ENCODE data around the gene SLC17A9.

DNA sequence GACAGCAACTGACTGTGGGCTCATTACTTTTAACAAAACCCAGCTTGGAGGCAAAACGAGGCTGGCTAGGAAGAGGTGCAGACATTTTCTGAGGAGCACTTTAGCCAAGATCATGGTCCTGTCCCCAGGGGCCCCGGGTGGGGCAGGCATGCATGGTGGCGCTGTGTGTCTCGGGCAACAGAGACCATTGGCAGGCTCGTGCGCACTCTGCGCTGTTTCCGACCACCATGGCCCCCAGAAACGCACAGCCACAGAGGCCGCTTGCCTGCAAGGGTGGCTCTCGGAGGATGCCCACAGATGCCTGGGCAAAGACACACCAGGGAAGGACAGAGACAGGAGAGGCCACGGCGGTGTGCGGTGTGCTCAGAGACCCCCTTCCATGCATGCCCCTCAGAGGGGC lies 47.5 kb downstream of the SLC17A9 start:
- TF ChIP-seq, protein P1, sequence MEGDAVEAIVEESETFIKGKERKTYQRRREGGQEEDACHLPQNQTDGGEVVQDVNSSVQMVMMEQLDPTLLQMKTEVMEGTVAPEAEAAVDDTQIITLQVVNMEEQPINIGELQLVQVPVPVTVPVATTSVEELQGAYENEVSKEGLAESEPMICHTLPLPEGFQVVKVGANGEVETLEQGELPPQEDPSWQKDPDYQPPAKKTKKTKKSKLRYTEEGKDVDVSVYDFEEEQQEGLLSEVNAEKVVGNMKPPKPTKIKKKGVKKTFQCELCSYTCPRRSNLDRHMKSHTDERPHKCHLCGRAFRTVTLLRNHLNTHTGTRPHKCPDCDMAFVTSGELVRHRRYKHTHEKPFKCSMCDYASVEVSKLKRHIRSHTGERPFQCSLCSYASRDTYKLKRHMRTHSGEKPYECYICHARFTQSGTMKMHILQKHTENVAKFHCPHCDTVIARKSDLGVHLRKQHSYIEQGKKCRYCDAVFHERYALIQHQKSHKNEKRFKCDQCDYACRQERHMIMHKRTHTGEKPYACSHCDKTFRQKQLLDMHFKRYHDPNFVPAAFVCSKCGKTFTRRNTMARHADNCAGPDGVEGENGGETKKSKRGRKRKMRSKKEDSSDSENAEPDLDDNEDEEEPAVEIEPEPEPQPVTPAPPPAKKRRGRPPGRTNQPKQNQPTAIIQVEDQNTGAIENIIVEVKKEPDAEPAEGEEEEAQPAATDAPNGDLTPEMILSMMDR (IDR thresholded peaks at IDR 0.05): no peak
- TF ChIP-seq EZH2 (IDR thresholded peaks at IDR 0.05; ENCODE audit: borderline replicate concordance, insufficient read depth, low read depth, low read length, poor library complexity, severe bottlenecking): no peak

Measured in B cell (primary cell).